ENCODE results near the gene ARV1.
A peak's percentile ranks its signal among the peaks of the same experiment; 100 is the strongest.

ARV1 gene

GRCh38 chr1:230978491-230979388 is at the start of gene ARV1, which contains the start of gene TTC13:
TSS of gene ARV1 (plus strand) at chr1:230979094. CDS start at chr1:230979106, 12 bp downstream.
TSS of gene TTC13 (minus strand) at chr1:230978861. CDS start at chr1:230978830, 31 bp downstream.
- DNase-seq (ENCODE audit: low read depth): peak; percentile 98

- DNase-seq (ENCODE audit: low read depth): no peak
Measured at GRCh38 chr1:230930986-230931385, 47.9 kb upstream of the ARV1 start.

DNA sequence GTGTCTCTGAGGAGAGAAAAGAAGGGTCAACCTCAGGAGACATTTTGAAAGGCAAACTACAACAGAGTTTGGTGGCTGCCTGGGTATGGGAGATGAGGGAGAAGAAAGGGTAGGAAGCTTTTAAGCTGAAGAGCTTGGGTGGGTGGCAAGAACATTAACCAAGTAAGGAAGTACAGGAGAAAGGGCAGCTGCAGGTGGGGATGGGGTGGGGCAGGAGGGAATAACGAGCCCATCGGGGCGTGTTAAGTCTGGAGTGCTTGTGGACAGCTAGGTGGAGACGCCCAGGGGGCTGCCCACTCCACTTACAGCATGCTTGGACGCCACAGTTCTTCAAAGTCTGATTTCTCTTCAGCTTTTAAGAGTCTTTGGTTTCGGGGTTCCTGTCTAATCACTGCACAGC is 43.0 kb upstream of the ARV1 start:
- no peak for DNase-seq (ENCODE audit: low read depth)

DNA sequence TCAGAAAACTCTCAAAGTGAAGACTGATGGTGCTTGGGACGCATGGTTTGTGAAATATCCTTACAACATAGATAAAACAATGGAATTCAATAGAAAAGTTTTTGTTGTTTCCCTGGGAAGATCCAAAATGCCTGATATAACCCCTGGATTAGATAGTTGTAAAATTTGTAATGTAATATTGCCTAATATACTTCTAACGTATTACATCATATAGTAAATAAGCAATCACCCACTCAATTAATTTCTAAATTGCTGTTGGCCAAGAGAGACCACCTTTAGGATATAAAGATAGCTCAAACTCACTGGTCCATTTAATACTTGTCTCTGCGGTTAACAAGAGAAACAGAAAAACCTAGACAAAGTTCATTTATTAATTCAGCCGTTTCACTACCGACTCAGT is 42.4 kb upstream of the ARV1 start:
- no peak for DNase-seq (ENCODE audit: low read depth)

DNA sequence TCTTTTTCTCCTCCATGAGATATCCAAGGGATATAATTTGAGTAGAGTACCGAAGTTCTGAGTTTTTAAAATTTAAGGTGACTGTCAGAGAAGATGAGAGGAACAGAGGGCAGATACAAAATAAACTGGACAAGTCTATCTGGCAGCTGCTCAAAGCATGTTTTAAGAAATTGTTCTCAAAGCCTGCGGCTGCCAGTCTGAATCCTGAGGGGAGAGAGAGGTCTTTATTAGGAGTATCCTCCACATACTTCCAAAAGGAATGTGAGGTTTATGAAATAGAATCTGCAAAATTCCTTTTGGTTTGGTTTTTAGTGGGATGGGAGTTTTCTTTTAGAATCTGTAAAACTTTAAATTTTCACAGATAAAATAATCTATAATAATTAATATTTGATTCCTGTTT is 41.5 kb upstream of the ARV1 start:
- peak; percentile 22 for DNase-seq (ENCODE audit: low read depth)

DNA sequence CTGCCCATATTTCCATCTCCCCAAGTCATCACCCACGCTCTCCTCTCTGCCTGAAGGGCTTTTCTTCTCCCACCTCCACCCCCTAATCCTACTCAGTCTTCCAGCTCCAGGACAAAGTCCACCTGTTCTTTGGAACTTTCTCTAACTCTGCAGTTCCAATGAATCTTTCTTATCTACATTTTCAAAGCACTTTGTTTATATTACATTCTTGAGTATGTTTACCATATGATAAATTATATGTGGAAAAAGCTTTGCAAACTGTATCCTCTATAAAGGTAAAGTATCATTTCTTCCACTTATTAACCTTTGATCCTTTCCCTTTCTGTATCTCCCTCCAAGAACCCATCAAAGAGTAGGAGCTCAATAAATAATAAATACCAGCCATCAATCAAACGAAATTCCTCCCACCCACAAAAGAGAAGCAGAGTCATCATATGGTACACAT is 39.9 kb upstream of the ARV1 start:
- DNase-seq (ENCODE audit: low read depth): no peak

GRCh38 chr1:230939806-230940489 is 38.9 kb upstream of the ARV1 start:
- no peak for DNase-seq (ENCODE audit: low read depth)

DNA sequence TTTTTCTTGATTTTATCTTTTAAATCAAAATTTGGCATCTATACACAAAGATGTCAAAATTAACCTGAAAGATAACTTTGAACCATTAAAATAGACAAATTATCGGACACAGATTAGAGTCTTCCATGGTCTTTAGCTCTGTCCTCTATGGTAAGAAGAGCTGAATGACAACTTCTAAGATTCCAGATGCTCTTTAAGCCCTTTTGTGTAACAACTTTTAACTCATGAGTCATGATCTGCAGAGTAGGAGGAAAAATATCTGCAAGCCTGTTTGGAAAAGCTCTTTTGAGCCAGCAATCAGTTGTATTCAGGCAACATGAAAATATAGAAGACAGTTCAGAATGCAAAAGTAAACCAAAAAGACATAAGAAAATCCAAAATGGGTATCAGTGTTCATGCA is 38.0 kb upstream of the ARV1 start:
- peak; percentile 58 for DNase-seq (ENCODE audit: low read depth)

DNA sequence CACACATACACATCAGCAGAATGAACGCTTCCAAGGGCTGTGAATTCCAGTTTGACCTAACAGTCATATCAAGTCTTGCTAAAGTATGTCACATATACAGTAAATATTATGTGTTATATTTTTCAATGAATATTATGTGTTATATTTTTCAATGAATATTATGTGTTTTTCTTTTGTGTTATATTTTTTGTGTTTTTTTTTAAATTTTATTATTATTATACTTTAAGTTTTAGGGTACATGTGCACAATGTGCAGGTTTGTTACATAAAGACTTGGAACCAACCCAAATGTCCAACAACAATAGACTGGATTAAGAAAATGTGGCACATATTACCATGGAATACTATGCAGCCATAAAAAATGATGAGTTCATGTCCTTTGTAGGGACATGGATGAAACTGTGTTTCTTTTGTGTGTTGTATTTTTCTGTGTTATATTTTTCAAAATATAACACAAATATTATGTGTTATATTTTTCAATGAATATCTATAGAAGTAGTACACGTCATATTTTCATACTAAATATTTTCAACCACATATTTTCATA is 35.8 kb upstream of the ARV1 start:
- no peak for DNase-seq (ENCODE audit: low read depth)

DNA sequence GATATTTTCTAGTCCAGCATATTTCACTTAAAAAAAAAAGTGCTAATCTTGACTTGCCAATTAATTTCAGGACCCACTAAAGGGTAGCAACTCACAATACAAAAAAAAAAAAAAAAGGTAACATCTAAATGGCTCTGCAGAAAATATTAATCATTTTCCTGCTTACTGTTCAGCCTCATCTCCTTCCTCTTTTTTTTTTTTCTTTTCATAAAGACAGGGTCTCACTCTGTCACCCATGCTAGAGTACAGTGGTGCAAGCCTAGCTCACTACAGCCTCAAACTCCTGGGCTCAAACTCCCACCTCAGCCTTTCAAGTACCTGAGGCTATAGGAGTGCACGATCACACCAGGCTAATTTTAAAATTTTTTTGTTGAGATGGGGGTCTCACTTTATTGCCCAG is 30.6 kb upstream of the ARV1 start:
- no peak for DNase-seq (ENCODE audit: low read depth)

GRCh38 chr1:230948903-230949302 is 30.0 kb upstream of the ARV1 start:
- DNase-seq (ENCODE audit: low read depth): no peak

DNA sequence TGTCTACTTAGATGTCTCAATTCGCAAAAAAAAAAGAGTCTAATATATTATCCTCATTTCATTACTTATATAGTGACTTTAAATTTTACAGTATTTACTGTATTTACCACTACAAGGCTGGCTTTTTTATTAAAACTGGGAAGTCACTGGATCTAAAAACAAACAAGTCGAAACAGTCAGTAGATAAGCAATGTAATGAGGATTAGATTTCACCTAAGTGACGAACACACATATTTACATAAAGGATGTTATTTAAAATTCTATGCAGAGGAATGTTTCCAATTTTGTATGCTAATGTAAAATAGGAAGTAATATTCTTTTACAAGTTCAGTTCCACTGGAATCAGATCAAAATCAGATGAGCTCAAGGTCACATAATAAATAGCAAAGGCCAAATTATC is 28.5 kb upstream of the ARV1 start:
- no peak for DNase-seq (ENCODE audit: low read depth)

- DNase-seq (ENCODE audit: low read depth): no peak
Measured at GRCh38 chr1:230957580-230957989, 21.3 kb upstream of the ARV1 start.

GRCh38 chr1:230958370-230958769 is 20.5 kb upstream of the ARV1 start:
- no peak for DNase-seq (ENCODE audit: low read depth)

DNA sequence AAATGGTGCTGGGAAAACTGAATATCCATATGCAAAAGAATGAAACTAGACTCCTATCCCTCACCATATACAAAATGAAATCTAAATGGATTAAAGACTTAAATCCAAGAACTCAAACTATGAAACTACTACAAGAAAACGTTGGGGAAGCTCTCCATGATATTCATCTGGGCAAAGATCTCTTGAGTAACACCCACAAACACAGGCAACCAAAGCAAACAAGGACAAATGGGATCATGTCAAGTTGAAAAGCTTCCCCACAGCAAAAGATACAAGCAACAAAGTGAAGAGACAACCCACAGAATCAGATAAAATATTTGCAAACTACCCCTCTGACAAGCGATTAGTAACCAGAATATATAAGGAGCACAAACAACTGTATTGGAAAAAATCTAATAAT is 14.0 kb upstream of the ARV1 start:
- no peak for DNase-seq (ENCODE audit: low read depth)

DNA sequence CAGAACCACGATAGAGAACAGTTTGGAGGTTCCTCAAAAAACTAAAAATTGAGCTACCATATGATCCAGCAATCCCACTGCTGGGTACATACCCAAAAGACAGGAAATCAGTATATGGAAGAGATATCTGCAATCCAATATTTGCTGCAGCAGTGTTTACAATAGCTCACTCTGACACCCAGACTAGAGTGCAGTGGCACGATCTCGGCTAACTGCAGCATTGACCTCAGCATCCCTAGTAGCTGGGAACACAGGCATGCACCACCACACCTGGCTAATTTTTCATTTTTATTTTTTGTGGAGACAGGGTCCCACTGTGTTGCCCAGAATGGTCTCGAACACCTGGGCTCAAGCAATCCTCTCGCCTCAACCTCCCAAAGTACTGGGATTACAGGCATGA is 13.4 kb upstream of the ARV1 start:
- no peak for DNase-seq (ENCODE audit: low read depth)

- DNase-seq (ENCODE audit: low read depth): no peak
Measured at GRCh38 chr1:230966358-230966873, 12.5 kb upstream of the ARV1 start.

DNA sequence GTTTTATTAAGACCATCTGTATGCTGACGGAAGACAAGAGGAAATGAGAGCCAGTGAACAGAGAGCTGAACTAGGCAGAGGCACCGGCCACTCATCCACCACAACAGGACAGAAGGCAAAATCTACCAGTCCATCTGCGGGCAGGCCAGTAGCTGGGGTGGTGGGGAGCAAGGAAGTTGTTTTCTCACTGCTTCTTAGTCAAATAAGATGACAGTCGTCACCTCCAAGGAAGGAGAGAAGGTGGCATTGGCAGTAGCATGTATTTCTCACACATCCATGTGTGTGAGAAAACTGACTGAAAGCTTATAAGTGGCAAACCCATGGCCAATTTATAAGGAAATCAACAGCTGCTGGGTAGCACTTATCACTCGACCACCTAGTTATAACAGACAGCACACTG is 8.5 kb upstream of the ARV1 start:
- no peak for DNase-seq (ENCODE audit: low read depth)

GRCh38 chr1:230971771-230972170 is 7.1 kb upstream of the ARV1 start:
- DNase-seq (ENCODE audit: low read depth): no peak

GRCh38 chr1:230972855-230973271 is 6.0 kb upstream of the ARV1 start:
- DNase-seq (ENCODE audit: low read depth): no peak

DNA sequence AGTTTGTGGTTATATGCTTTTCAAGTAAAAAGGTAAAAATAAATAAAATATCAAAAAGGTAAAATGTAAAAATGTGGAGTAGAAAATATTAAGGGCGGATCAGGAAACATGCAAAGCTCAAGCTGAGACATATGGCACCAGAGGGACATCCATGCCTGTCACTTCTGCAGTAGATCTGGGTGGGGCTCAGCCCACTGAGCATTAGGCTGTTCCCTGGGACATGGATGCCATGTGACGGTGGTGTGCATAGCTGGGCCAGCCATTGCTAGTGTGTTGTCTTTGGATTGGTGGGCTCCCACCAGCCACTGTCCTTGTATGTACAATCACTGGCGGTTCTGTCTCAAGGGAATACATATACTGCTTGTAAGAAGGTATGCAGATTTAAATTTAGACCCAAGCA is 3.3 kb upstream of the ARV1 start:
- no peak for DNase-seq (ENCODE audit: low read depth)

- no peak for DNase-seq (ENCODE audit: low read depth)
Measured at GRCh38 chr1:230976360-230976759, 2.5 kb upstream of the ARV1 start.
